CD4-positive, alpha-beta T cell (primary cell): ENCODE measurements around the gene SREBF1. TPM values are rescaled to one million over a fixed set of nuclear protein-coding genes. Genes with fewer than 3 reads are reported as not detected.

Experiments used
- ATAC-seq: fragments of 200-7000 bp; cut with Tn5 transposase; one replicate; pipeline ENCODE4 v1.10.0; 2022; ENCODE audit warnings: mild to moderate bottlenecking; ENCODE audit not compliant: poor library complexity
- CTCF ChIA-PET: fragments of 350-600 bp; sonication (Branson Sonifier 250); formaldehyde crosslinking; loops from one replicate; lab custom pipeline; 2021; ENCODE audit warnings: antibody characterized with exemption, inconsistent platforms; lab: Charles Lee
- POLR2A ChIA-PET: fragments of 350-600 bp; sonication (Branson Sonifier 250); formaldehyde crosslinking; loops from one replicate; lab custom pipeline; 2021; ENCODE audit warnings: antibody characterized with exemption, inconsistent platforms; lab: Charles Lee
- DNase-seq, 14 experiments: peaks; one replicate each; pipeline ENCODE4 v3.0.0-alpha.2; 2013 to 2020; ENCODE audit warnings: mixed read lengths in 2 of 14
- H3K27ac ChIP-seq, 2 donors: one replicate each; pipeline versions ENCODE4 v1.5.1 to v1.7.0; 2013; ENCODE audit warnings: low read length in 2 of 2, low read depth in 1 of 2, mild to moderate bottlenecking in 1 of 2
- H3K27me3 ChIP-seq, 2 experiments: 1 replicate in 1 of 2; 2 replicates in 1 of 2; pipeline versions ENCODE4 v1.6.1 to v1.7.0; 2013; ENCODE audit warnings: low read length in 2 of 2, control low read depth in 1 of 2, mild to moderate bottlenecking in 1 of 2, moderate library complexity in 1 of 2; ENCODE audit not compliant: insufficient read depth in 2 of 2, control insufficient read depth in 1 of 2
- H3K36me3 ChIP-seq: one replicate; pipeline ENCODE4 v1.6.1; 2013; ENCODE audit warnings: low read length, control low read depth; ENCODE audit not compliant: insufficient read depth
- H3K4me1 ChIP-seq: one replicate; pipeline ENCODE4 v1.6.1; 2013; ENCODE audit warnings: low read length, control low read depth; ENCODE audit not compliant: insufficient read depth
- H3K4me3 ChIP-seq: one replicate; pipeline ENCODE4 v1.5.1; 2013; ENCODE audit warnings: mild to moderate bottlenecking, low read length, moderate library complexity
- H3K9me3 ChIP-seq, 2 experiments: 1 replicate in 1 of 2; 2 replicates in 1 of 2; pipeline versions ENCODE4 v1.6.1 to v1.7.0; 2013; ENCODE audit warnings: low read length in 2 of 2, mild to moderate bottlenecking in 2 of 2, control low read depth in 1 of 2, moderate library complexity in 1 of 2; ENCODE audit not compliant: control insufficient read depth in 1 of 2, insufficient read depth in 1 of 2
- H3K27ac Mint-ChIP-seq: one replicate; pipeline ENCODE4 v1.8.0; 2020; ENCODE audit warnings: mixed read lengths
- H3K27me3 Mint-ChIP-seq: one replicate; pipeline ENCODE4 v1.8.0; 2021; ENCODE audit warnings: mixed read lengths
- H3K36me3 Mint-ChIP-seq: one replicate; pipeline ENCODE4 v1.8.0; 2021; ENCODE audit warnings: low read depth, mixed read lengths
- H3K4me1 Mint-ChIP-seq: one replicate; pipeline ENCODE4 v1.8.0; 2021; ENCODE audit warnings: low read depth, mixed read lengths
- H3K4me3 Mint-ChIP-seq: one replicate; pipeline ENCODE4 v1.8.0; 2020; ENCODE audit warnings: mild to moderate bottlenecking, mixed read lengths
- H3K9me3 Mint-ChIP-seq: one replicate; pipeline ENCODE4 v1.8.0; 2020; ENCODE audit warnings: mixed read lengths
- CTCF ChIP-seq: fragments of 200-600 bp; IDR thresholded peaks from one replicate; pipeline ENCODE4 v1.8.0; 2022; ENCODE audit warnings: antibody characterized with exemption, mild to moderate bottlenecking
- intact Hi-C, 2 experiments: fragments of 100-400 bp; cut with DNase I in 1 of 2; cut with micrococcal nuclease in 1 of 2; formaldehyde crosslinking; loops; one replicate each; pipeline versions ENCODE4 v1.15.1 to v1.9.0; 2023 to 2025; cut with DNase I, micrococcal nuclease
- total RNA-seq, 174 experiments: library from RNA in 2 of 174; stranded (reverse) in 2 of 174; gene quantifications; one replicate each; pipeline ENCODE4 v1.2.3 and lab custom pipeline; 2021 to 2026

The SREBF1 gene
- total RNA-seq, 2 experiments from 2014 or later = 249 to 264 TPM

GRCh38 chr17:17792551-17793377 lies 44.0 kb downstream of the SREBF1 start:
- no peaks in the 10 kb centered on the region for H3K27me3 Mint-ChIP-seq
- H3K27ac ChIP-seq = peak overlapping the region; percentile 44 to 47
- H3K4me1 Mint-ChIP-seq = peaks cover 25% of the 10 kb centered on the region
- intact Hi-C loops = loop anchor here (5.0 kb wide), 3 partner anchors 35 to 110 kb away; partner anchors contain the start of gene RAI1 (in 1 of the 2)
- peak overlapping the region; percentile 75 for H3K4me3 Mint-ChIP-seq
- H3K27ac Mint-ChIP-seq = peak overlapping the region; percentile 71
- H3K9me3 ChIP-seq = no peaks in the 10 kb centered on the region
- no peaks in the 10 kb centered on the region for H3K27me3 ChIP-seq
- peak; percentile 26 to 91 (median 56) for DNase-seq
- peak overlapping the region; percentile 22 for H3K4me3 ChIP-seq
- H3K36me3 ChIP-seq = peaks cover 27% of the 10 kb centered on the region
- POLR2A ChIA-PET = interaction anchor here (0.7 to 1.5 kb wide), 7 partner anchors 9 to 111 kb away, joined by 3 to 5 read pairs (median 4); no protein-coding TSS in a partner anchor
- H3K36me3 Mint-ChIP-seq = no peaks in the 10 kb centered on the region
- TF ChIP-seq CTCF = no peak
- peaks cover 32% of the 10 kb centered on the region for H3K4me1 ChIP-seq
- peak; percentile 86 for ATAC-seq
- H3K9me3 Mint-ChIP-seq = no peaks in the 10 kb centered on the region
- CTCF ChIA-PET = no interaction called here

- peak; percentile 11 for ATAC-seq
- Mint-ChIP-seq H3K36me3 (no peaks in the 10 kb centered on the region), H3K27ac (peak overlapping the region; percentile 71), H3K9me3 (no peaks in the 10 kb centered on the region), H3K4me1 (peaks cover 25% of the 10 kb centered on the region), H3K4me3 (peak overlapping the region; percentile 70), H3K27me3 (no peaks in the 10 kb centered on the region)
- Histone ChIP-seq H3K27me3 (no peaks in the 10 kb centered on the region), H3K36me3 (peaks cover 20% of the 10 kb centered on the region), H3K9me3 (no peaks in the 10 kb centered on the region), H3K4me1 (peaks cover 32% of the 10 kb centered on the region), H3K27ac (peak overlapping the region in 1 of 2 donors; percentile 58), H3K4me3 (no peak overlapping the region)
- ChIA-PET POLR2A (interaction anchor here (1.0 to 1.5 kb wide), 6 partner anchors 8 to 110 kb away, joined by 3 to 5 read pairs (median 4); no protein-coding TSS in a partner anchor), CTCF (no interaction called here)
- intact Hi-C loops = loop anchor here (5.0 kb wide), 3 partner anchors 35 to 110 kb away; partner anchors contain the start of gene RAI1 (in 1 of the 2)
- peak in 4 of 14 experiments; percentile 21 to 43 (median 33) for DNase-seq
- TF ChIP-seq CTCF = no peak
These were observed 44.7 kb downstream of the SREBF1 start for GRCh38 chr17:17792037-17792550.

GRCh38 chr17:17790637-17791464 lies 45.9 kb downstream of the SREBF1 start:
- Histone ChIP-seq H3K4me3 (no peak overlapping the region), H3K9me3 (no peaks in the 10 kb centered on the region), H3K27me3 (no peaks in the 10 kb centered on the region), H3K4me1 (peaks cover 32% of the 10 kb centered on the region), H3K27ac (peak overlapping the region in 1 of 2 donors; percentile 58), H3K36me3 (peaks cover 18% of the 10 kb centered on the region)
- Mint-ChIP-seq H3K27ac (peak overlapping the region; percentile 49), H3K4me3 (no peak overlapping the region), H3K4me1 (peaks cover 25% of the 10 kb centered on the region), H3K9me3 (no peaks in the 10 kb centered on the region), H3K27me3 (no peaks in the 10 kb centered on the region), H3K36me3 (no peaks in the 10 kb centered on the region)
- DNase-seq (no peak), ATAC-seq (no peak)
- ChIA-PET POLR2A (no interaction called here), CTCF (no interaction called here)
- intact Hi-C loops = loop anchor here (5.0 kb wide), 3 partner anchors 34 to 109 kb away; partner anchors contain the start of gene RAI1 (in 1 of the 2)
- TF ChIP-seq CTCF = no peak
